A549 (cell line): ENCODE measurements around the gene FRAT2.

Experiments
- EP300 ChIP-seq, 2 experiments: fragments of >200 bp; sonication (Bioruptor Twin); formaldehyde crosslinking; IDR thresholded peaks; 2 replicates in 1 of 2; 3 replicates in 1 of 2; pipeline ENCODE4 v1.6.1; 2016 to 2017
- ESRRA ChIP-seq: fragments of 150-350 bp; IDR thresholded peaks from 2 replicates; pipeline ENCODE4 v1.6.1; 2014; ENCODE audit warnings: mild to moderate bottlenecking, low read length, borderline replicate concordance
- JUN ChIP-seq, 2 experiments: fragments of >200 bp; sonication (Bioruptor Twin); formaldehyde crosslinking; IDR thresholded peaks; 2 replicates in 1 of 2; 3 replicates in 1 of 2; pipeline ENCODE4 v1.6.1; 2016 to 2017
- JUNB ChIP-seq: fragments of >200 bp; sonication (Bioruptor Twin); formaldehyde crosslinking; IDR thresholded peaks from 2 replicates; pipeline ENCODE4 v1.6.1; 2016
- MAFK ChIP-seq: fragments of 450-650 bp; IDR thresholded peaks from 2 replicates; pipeline ENCODE4 v1.6.1; 2014; ENCODE audit not compliant: partially characterized antibody
- MYC ChIP-seq: IDR thresholded peaks from 2 replicates; pipeline ENCODE4 v1.6.1; 2012; ENCODE audit warnings: mild to moderate bottlenecking, inconsistent platforms, low read length, improper control_type of control experiment, borderline replicate concordance
- POLR2A ChIP-seq: IDR thresholded peaks from 2 replicates; pipeline ENCODE4 v1.6.1; 2012; ENCODE audit warnings: mild to moderate bottlenecking, low read length
- RAD21 ChIP-seq, 2 experiments: fragments of >200 bp in 1 of 2; sonication (Bioruptor Twin) in 1 of 2; formaldehyde crosslinking in 1 of 2; IDR thresholded peaks in 1 of 2; conservative IDR thresholded peaks in 1 of 2; 2 replicates in 1 of 2; 3 replicates in 1 of 2; pipeline ENCODE4 v1.6.1; 2012 to 2018; ENCODE audit warnings: inconsistent platforms in 1 of 2
- RCOR1 ChIP-seq: fragments of 150-350 bp; IDR thresholded peaks from 2 replicates; pipeline ENCODE4 v1.6.1; 2014; ENCODE audit warnings: antibody characterized with exemption, low read length, low read depth
- REST ChIP-seq: fragments of 200-600 bp; sonication (generic); IDR thresholded peaks from 2 replicates; pipeline ENCODE4 v1.6.1; 2016; ENCODE audit warnings: antibody characterized with exemption, mild to moderate bottlenecking, moderate library complexity
- TF ChIP-seq, protein P1 (sequence below): fragments of >200 bp; sonication (Bioruptor Twin); formaldehyde crosslinking; IDR thresholded peaks from 3 replicates; pipeline ENCODE4 v1.5.1; 2016
- TF ChIP-seq, protein P2 (sequence below): IDR thresholded peaks from 2 replicates; pipeline ENCODE4 v1.6.1; 2012

DNA sequence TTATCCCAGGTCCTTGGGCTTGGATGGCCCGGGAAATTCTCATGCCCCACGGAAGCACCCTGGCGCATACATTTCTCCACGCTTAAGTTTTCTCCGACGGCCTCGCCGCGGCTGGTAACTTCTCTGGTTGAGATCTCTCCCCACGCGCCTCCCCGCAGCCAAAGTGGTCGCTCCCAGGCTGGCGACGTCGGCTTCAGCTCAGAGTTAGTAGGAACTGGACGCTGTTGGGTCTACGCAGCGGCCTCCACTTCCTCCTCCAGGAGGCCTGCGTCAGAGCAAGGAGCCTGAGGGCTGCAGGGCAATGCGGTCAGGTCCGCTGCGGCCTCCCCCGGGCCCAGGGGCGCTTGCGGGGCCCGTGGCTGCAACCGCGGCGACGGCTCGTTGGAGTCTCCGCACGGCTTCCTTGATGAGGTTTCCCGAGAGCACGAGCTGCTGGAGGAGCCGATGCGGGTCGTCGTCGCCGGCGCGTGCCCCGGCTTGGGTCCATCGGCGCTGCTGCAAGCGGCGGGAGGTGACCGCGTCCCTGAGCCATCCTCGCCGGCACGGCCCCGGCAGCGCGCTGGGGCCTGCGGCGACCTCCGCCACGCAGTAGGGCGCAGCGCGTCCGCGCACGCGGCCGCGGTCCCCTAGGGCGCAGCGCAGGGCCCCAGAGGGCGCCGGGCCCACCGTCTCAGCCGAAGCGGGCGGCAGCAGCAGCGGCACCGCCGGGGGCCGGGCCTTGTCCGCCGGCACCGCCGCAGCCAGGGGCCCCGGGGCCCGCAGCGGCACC, 744 bp downstream of the FRAT2 start:
- TF ChIP-seq EP300 (IDR thresholded peaks at IDR 0.05) (no peak), POLR2A (no peak), JUN (IDR thresholded peaks at IDR 0.05) (no peak), ESRRA (no peak), REST (no peak), MAFK (no peak), RCOR1 (no peak), JUNB (no peak), MYC (no peak), RAD21 (conservative IDR thresholded peaks at IDR 0.05 in 1 of 2, IDR thresholded peaks at IDR 0.05 in 1 of 2) (no peak)
- TF ChIP-seq, protein P1, sequence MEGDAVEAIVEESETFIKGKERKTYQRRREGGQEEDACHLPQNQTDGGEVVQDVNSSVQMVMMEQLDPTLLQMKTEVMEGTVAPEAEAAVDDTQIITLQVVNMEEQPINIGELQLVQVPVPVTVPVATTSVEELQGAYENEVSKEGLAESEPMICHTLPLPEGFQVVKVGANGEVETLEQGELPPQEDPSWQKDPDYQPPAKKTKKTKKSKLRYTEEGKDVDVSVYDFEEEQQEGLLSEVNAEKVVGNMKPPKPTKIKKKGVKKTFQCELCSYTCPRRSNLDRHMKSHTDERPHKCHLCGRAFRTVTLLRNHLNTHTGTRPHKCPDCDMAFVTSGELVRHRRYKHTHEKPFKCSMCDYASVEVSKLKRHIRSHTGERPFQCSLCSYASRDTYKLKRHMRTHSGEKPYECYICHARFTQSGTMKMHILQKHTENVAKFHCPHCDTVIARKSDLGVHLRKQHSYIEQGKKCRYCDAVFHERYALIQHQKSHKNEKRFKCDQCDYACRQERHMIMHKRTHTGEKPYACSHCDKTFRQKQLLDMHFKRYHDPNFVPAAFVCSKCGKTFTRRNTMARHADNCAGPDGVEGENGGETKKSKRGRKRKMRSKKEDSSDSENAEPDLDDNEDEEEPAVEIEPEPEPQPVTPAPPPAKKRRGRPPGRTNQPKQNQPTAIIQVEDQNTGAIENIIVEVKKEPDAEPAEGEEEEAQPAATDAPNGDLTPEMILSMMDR: no peak
- TF ChIP-seq, protein P2, sequence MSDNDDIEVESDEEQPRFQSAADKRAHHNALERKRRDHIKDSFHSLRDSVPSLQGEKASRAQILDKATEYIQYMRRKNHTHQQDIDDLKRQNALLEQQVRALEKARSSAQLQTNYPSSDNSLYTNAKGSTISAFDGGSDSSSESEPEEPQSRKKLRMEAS: no peak
